ENCODE measurements around the gene MSI2.

Gene MSI2

DNA sequence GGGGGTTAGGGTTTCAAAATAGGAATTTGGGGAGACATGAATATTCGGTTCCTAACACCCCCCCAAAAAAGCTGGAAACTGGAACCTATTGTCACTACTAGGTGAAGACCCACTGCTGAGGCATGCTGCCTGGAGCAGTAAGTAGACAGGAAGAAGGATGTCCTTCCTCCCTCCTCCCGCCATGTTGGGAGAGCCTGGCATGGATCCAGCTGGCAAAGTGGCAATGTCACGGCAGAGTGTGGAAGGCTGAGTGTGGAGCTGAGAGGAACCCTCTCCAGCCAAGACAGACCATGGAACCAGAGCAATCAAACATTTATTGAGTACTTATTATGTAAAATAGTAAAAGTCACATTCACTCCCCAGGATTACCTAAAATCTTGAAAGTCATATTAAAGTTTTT, 439.7 kb downstream of the MSI2 start:
- no peak for DNase-seq (ENCODE audit: low read depth in 1 of 2, low spot score in 1 of 2)

DNA sequence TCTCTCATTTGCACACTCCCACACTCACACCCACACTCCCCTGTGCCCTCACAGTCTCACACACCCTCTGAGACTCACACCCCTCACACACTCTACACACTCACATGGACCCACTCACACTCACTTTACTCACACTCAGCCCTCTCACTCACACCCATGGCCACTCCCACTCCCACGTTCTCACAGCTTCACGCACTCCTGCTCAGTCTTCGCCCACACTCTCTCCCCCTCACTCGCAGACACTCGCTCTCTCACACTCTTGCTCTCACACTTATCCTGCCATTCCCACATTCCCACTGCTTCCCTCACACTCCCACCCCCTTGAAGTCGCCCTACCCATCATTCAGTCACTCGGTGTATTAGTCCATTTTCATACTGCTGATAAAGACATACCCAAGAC, 440.9 kb downstream of the MSI2 start:
- no peak for DNase-seq (ENCODE audit: low read depth in 1 of 2, low spot score in 1 of 2)

GRCh38 chr17:57697891-57698711, 441.8 kb downstream of the MSI2 start:
- DNase-seq (ENCODE audit: low read depth in 1 of 2, low spot score in 1 of 2), result no peak

- no peak for DNase-seq (ENCODE audit: low read depth in 1 of 2, low spot score in 1 of 2)
Measured at GRCh38 chr17:57699751-57700219, 443.5 kb downstream of the MSI2 start.

- no peak for DNase-seq (ENCODE audit: low read depth in 1 of 2, low spot score in 1 of 2)
Measured at GRCh38 chr17:57701124-57701523, 444.8 kb downstream of the MSI2 start.

- no peak for DNase-seq (ENCODE audit: low read depth in 1 of 2, low spot score in 1 of 2)
Measured at GRCh38 chr17:57703273-57703672, 446.9 kb downstream of the MSI2 start.

- no peak for DNase-seq (ENCODE audit: low read depth in 1 of 2, low spot score in 1 of 2)
Measured at GRCh38 chr17:57704448-57704847, 448.1 kb downstream of the MSI2 start.

- no peak for DNase-seq (ENCODE audit: low read depth in 1 of 2, low spot score in 1 of 2)
Measured at GRCh38 chr17:57705921-57706695, 449.8 kb downstream of the MSI2 start.

DNA sequence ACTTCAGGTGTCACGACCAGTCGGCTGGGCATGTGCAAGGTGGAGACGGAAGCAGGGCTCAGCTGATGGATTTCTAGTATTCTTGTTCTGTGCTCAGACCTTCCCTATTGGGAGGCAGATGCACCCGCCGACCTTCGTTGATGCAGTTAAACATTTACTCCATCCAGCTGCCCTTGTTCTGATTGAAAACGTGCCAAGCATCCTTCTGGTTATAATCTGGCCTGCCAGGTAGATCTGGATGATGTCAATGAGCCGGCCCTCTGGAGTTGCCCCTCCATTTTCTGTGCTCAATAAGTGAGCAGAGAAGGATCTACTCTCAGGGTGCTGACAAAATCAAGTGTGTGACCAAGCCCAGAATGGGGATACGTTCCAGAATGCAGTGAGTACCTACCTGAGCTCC, 450.4 kb downstream of the MSI2 start:
- DNase-seq (ENCODE audit: low read depth in 1 of 2, low spot score in 1 of 2), result no peak

DNA sequence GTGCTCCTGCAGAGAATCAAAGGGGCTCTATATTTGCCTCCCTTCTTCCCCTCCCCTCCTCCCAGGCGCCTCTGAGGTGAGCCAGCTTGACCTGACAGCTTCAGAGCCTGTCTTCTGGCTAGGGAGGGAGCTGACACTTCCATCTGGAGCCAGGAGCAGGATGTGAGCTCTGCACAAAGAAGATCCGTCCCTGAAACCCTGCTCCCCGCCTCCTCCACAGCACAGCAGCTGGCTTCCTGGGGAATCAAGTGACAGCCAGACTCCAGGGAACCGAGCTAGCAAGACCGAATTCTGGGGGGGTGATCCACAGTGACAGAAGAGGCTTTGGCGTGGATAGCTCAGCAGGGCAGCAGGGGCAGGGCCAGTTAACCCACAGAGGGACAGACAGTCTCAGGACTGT, 451.6 kb downstream of the MSI2 start:
- DNase-seq (ENCODE audit: low read depth in 1 of 2, low spot score in 1 of 2), result no peak

GRCh38 chr17:57708410-57708809, 452.1 kb downstream of the MSI2 start:
- no peak for DNase-seq (ENCODE audit: low read depth in 1 of 2, low spot score in 1 of 2)

DNA sequence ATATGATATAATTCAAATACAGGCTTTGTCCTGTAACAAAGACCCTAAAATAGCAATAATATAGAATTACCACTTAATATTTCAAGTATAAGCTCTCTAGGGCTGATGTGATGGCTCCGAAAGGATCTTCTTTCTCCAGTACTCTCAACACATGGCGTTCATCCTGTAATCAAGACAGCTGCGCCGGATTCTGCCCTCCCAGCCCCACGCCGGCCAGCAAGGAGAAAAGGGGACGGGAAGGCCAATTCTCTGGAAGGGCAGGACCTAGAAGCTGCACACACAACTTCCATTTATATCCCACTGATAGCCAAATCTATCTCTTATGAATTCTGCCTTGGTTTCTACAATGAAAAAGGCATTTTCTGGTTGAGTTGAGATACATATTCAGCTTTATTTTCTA, 456.8 kb downstream of the MSI2 start:
- no peak for DNase-seq (ENCODE audit: low read depth in 1 of 2, low spot score in 1 of 2)

DNA sequence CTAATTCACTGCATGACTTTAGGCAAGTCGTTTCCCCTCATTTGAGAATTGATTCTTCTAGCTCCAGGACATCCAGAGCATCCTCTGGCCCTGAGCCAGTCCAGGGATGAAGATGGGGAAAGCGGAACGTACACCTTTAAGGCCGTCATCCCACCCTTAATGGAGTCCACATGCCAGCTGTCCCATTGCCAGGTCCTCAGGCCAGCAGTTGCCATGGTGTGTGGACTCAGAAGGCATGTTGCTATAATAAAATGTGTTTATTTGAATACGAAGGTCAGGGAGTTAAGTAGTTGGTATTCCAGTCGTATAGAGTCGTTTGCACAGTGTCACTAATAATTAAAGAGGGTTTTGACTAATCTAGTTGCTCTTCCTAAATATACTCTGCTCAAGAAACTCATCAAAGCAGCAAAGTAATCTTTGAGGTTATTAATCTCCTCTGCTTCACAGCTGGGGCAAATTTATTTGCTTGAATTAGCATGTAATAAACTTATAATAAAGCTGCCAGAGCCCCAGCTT, 458.4 kb downstream of the MSI2 start:
- DNase-seq (ENCODE audit: low read depth in 1 of 2, low spot score in 1 of 2), result no peak

DNA sequence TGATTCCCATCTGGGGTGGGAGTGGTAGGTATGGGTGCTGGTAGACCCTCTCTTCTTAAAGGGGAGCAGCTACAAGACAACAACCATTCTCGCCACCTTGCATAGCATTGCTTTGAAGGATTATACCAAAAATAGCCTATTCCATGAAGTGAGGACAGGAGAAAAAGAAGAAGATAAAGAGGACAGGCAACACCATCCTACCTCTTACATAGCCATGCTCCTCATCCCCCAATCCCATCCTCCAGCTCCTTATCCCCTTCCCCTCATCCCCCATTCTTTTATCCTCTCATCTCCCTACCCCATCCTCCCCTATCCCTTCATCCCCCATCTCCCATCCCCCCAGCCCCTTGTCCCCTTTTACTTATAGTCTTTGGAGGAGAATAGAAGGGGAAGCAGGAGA, 459.7 kb downstream of the MSI2 start:
- no peak for DNase-seq (ENCODE audit: low read depth in 1 of 2, low spot score in 1 of 2)

- DNase-seq (ENCODE audit: low read depth in 1 of 2, low spot score in 1 of 2), result no peak
Measured at GRCh38 chr17:57718878-57719277, 462.6 kb downstream of the MSI2 start.

DNA sequence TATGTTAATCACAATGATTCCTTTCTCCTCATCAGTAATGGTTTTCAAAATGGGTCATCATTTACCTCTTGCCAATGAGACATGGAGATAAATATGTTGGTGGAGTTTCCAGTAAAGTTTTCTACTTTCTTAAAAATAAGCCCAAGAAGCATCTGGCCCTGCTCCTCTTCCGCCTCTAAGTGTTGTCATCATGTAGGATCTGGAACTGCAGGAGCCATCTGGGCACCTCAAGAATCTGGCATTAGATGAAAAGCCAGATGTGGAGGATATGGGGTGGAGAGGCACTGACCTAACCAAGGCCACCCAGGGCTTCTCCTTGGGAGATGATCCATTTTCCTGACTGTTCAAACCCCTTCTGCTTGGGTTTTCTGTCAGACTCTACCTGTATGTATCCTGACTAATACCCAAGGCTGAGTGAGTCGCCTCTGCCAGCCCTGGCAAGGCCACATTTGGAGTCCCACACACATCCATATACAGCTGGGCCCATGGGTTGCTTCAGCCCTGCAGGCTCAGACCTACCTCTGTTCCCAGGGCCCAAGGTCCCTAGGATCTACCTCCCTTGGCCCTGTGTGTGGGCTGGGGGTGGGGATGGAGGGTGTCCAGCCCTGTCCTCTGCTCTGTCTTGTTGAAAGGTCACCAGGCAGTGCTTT, 464.2 kb downstream of the MSI2 start:
- no peak for DNase-seq (ENCODE audit: low read depth in 1 of 2, low spot score in 1 of 2)

DNA sequence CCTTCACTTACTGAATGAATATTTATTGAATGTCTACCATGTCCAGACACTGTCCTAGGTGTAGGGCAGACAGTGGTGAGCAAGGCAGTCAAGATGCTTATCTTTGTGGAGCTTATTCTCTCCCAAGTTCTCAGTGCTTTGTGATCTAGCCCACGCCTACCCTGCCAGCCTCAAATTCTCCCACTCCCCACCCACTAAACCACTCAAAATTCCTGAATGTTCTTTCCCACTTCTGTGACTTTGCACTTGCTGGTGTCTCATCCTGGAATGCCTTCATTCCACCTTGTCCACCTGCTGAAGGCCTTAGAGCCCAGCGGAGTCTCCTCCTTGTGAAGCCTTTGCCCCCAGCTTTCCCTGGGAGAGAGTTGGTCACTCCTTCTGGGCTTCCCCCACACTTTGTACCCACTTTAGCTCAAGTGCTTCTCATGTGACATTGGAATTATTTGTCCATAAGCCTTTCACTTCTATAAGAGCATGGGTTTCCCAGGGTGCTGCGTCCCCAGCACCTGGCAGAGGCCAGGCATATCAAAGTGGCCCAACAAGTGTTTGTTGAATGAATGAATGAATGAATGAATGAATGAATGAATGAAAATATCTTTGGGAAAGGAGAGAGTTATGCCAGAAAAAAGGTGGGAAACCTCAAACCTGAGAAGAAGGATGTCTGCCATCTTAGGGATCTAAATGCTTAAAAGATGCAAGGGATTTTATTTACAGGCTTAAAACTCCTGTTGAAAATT, 465.8 kb downstream of the MSI2 start:
- no peak for DNase-seq (ENCODE audit: low read depth in 1 of 2, low spot score in 1 of 2)

DNA sequence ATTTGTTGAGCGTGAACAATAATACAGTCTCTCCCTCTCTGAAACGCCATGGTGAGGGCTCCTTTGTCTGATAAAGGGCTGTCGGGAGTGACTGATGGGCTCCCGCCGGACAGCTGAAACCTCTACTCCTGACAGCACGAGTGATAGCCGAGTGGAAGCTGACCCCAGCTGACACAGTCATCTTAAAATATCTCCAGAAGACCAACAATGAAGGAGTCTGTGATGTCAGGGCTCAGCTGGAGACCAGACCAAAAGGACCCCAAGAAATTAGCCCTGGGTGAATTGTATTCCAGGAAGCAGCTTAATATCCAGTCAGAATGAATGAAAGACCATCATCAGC, 466.4 kb downstream of the MSI2 start:
- DNase-seq (ENCODE audit: low read depth in 1 of 2, low spot score in 1 of 2), result no peak

GRCh38 chr17:57723427-57724025, 467.2 kb downstream of the MSI2 start:
- DNase-seq (ENCODE audit: low read depth in 1 of 2, low spot score in 1 of 2), result no peak

GRCh38 chr17:57724026-57724728, 467.9 kb downstream of the MSI2 start:
- DNase-seq (ENCODE audit: low read depth in 1 of 2, low spot score in 1 of 2), result no peak

Data from activated CD4-positive, alpha-beta T cell treated with anti-CD3 and anti-CD28 coated beads, Interleukin-2, amount 50 U/mL, for 24 hours (primary cell).